Spleen (tissue), 11 donors: ENCODE data around the gene TTC7B. TPM values are rescaled to one million over a fixed set of nuclear protein-coding genes. Genes with fewer than 3 reads are reported as not detected.

ENCODE experiments used
- DNase-seq: peaks from one replicate; pipeline ENCODE4 v3.0.0-alpha.2; 2020
- H3K27ac ChIP-seq, 8 donors: fragments of 200-600 bp; sonication (generic) in 7 of 8; 1 replicate in 4 of 8; 2 replicates in 4 of 8; pipeline versions ENCODE4 v1.5.0 to v1.8.0; 2016 to 2021; ENCODE audit warnings: inconsistent platforms in 4 of 8, mild to moderate bottlenecking in 4 of 8, moderate library complexity in 1 of 8
- H3K27me3 ChIP-seq, 7 donors: fragments of 200-600 bp; sonication (generic) in 6 of 7; replicated peaks in 1 of 7; 1 replicate in 4 of 7; 2 replicates in 3 of 7; pipeline versions ENCODE4 v1.5.0 to v1.8.0; 2016 to 2021; ENCODE audit warnings: inconsistent platforms in 3 of 7, mild to moderate bottlenecking in 1 of 7
- H3K36me3 ChIP-seq, 6 donors: fragments of 200-600 bp; sonication (generic) in 5 of 6; 1 replicate in 4 of 6; 2 replicates in 2 of 6; pipeline versions ENCODE4 v1.5.0 to v1.8.0; 2016 to 2021; ENCODE audit warnings: inconsistent platforms in 2 of 6
- H3K4me1 ChIP-seq, 6 donors: fragments of 200-600 bp; sonication (generic) in 5 of 6; 1 replicate in 3 of 6; 2 replicates in 3 of 6; pipeline versions ENCODE4 v1.5.0 to v1.8.0; 2016 to 2021; ENCODE audit warnings: inconsistent platforms in 3 of 6
- H3K4me3 ChIP-seq, 8 donors: fragments of 200-600 bp; sonication (generic) in 7 of 8; 1 replicate in 4 of 8; 2 replicates in 4 of 8; pipeline versions ENCODE4 v1.5.0 to v1.8.0; 2016 to 2021; ENCODE audit warnings: inconsistent platforms in 4 of 8, mild to moderate bottlenecking in 4 of 8, moderate library complexity in 2 of 8
- H3K9me3 ChIP-seq, 8 donors: fragments of 200-600 bp; sonication (generic) in 7 of 8; 1 replicate in 4 of 8; 2 replicates in 4 of 8; pipeline versions ENCODE4 v1.5.0 to v1.8.0; 2016 to 2021; ENCODE audit warnings: inconsistent platforms in 4 of 8
- POLR2A ChIP-seq, 3 donors: fragments of 450-650 bp; IDR thresholded peaks; one replicate each; pipeline ENCODE4 v1.5.1; 2017; ENCODE audit warnings: antibody characterized with exemption in 3 of 3, mild to moderate bottlenecking in 1 of 3
- POLR2AphosphoS5 ChIP-seq, 3 donors: sonication (generic); formaldehyde crosslinking; IDR thresholded peaks; one replicate each; pipeline ENCODE4 v1.5.1; 2017; ENCODE audit warnings: antibody characterized with exemption in 3 of 3
- WGBS, 5 donors: extraction: QIAGEN DNeasy Blood & Tissue Kit in 3 of 5; methylation state at CpG; one replicate each; pipeline versions ENCODE4 v1.1.5 to v1.1.7; 2013 to 2018; 5-methylcytosine and 5-hydroxymethylcytosine counted together
- intact Hi-C: fragments of 100-400 bp; cut with DNase I; formaldehyde crosslinking; loops from one replicate; pipeline ENCODE4 v1.15.0; 2023; ENCODE audit warnings: low total_unique reads
- polyA plus RNA-seq, 3 donors: library from polyadenylated mRNA; stranded (reverse); fragments of 200-250 nt; gene quantifications; one replicate each; pipeline ENCODE4 v1.2.1, GENCODE V29; 2013
- total RNA-seq, 7 donors: library from RNA; depleted of rRNA in 3 of 7; stranded (reverse); fragments of >200 nt in 3 of 7; fragmentation: NEBNext Ultra II Directional in 4 of 7; extraction: Animal tissue kit (Norgen Biotek cat#: 25700) in 4 of 7; gene quantifications; one replicate each; pipeline versions ENCODE4 v1.1.0 to v1.2.1, GENCODE V29; 2016 to 2021
- TF ChIP-seq, protein P1 (sequence below), 11 experiments: fragments of 200-600 bp in 7 of 11; fragments of 450-650 bp in 4 of 11; sonication (generic) in 4 of 11; IDR thresholded peaks in 8 of 11; conservative IDR thresholded peaks in 3 of 11; 1 replicate in 7 of 11; 2 replicates in 4 of 11; pipeline versions ENCODE4 v1.4.0 to v1.8.0; 2016 to 2021; ENCODE audit warnings: antibody characterized with exemption in 11 of 11, inconsistent platforms in 4 of 11, mild to moderate bottlenecking in 1 of 11
- donor health status: healthy with polysubstance abuse.
- donor health status: DM: no; HTN: no; CAD: no; lungs with moderate emphysema.
- donor health status: DM: no; HTN: no; CAD: no.
- donor health status: Bipolar disorder and iron deficiency.
- donor health status: healthy.
- donor health status: DM: no; HTN: no; CAD: no.
- donor health status: DM: yes; HTN: yes; CAD: no.

Gene TTC7B
- total and polyA plus RNA-seq, 10 donors, result 6.6 to 98.4 (median 62.6) TPM

DNA sequence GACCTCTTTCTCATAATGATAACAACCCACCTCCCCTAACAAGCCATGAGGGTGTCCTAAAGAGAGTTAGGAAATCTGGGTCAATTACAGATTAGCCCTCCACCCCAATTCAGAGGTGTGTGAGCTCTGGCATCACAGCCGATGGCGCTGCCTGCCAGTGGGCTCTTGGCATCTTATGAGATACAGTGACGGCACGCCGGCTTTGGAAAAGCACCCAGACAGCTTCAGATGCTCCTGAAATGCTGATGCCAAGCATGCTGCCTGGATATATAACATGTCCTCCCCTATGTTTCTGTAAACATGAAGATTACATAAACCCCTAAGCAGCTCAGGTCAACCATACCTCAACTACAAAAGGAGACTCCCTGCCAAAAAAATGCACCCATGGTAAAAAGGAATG is 152.6 kb downstream of the TTC7B start:
- Histone ChIP-seq H3K36me3 (peaks cover 0 to 13% (median 0%) of the 10 kb centered on the region in 6 donors), H3K4me1 (peaks cover 0 to 23% (median 0%) of the 10 kb centered on the region in 6 donors), H3K9me3 (no peaks in the 10 kb centered on the region), H3K27me3 (no peaks in the 10 kb centered on the region), H3K4me3 (no peak overlapping the region), H3K27ac (no peak overlapping the region)
- intact Hi-C loops, result no loop called here
- no peak for TF ChIP-seq POLR2A (IDR thresholded peaks at IDR 0.05)
- no peak for TF ChIP-seq POLR2AphosphoS5 (IDR thresholded peaks at IDR 0.05)
- TF ChIP-seq, protein P1, sequence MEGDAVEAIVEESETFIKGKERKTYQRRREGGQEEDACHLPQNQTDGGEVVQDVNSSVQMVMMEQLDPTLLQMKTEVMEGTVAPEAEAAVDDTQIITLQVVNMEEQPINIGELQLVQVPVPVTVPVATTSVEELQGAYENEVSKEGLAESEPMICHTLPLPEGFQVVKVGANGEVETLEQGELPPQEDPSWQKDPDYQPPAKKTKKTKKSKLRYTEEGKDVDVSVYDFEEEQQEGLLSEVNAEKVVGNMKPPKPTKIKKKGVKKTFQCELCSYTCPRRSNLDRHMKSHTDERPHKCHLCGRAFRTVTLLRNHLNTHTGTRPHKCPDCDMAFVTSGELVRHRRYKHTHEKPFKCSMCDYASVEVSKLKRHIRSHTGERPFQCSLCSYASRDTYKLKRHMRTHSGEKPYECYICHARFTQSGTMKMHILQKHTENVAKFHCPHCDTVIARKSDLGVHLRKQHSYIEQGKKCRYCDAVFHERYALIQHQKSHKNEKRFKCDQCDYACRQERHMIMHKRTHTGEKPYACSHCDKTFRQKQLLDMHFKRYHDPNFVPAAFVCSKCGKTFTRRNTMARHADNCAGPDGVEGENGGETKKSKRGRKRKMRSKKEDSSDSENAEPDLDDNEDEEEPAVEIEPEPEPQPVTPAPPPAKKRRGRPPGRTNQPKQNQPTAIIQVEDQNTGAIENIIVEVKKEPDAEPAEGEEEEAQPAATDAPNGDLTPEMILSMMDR (IDR thresholded peaks at IDR 0.05 in 8 of 11, conservative IDR thresholded peaks at IDR 0.05 in 3 of 11), result no peak
- no peak for DNase-seq
- WGBS, 5 donors, result 94 to 100% (median 99%) methylated on average over 5 of the region's 5 CpGs

DNA sequence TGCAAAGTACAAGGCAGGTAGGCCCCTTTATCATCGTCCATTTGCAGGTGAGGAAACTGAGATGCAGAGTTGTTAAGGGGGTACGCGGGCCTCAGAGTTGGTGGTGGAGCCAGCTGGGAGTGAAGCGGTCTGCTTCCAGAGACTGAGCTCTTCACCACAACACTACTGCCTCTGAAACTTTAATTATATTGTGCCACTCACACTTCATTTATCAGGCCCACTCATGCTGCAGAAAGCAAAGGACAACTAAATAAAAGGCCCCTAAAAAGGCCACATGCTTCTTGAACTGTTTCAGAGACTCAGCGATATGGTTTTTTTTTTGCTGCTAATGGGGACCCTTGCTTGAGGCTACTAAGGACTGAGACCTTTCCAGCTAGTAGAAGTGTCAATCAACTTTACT is 153.1 kb downstream of the TTC7B start:
- intact Hi-C loops, result no loop called here
- Histone ChIP-seq H3K4me1 (peaks cover 0 to 28% (median 0%) of the 10 kb centered on the region in 6 donors), H3K9me3 (no peaks in the 10 kb centered on the region), H3K36me3 (peaks cover 0 to 18% (median 0%) of the 10 kb centered on the region in 6 donors), H3K27me3 (no peaks in the 10 kb centered on the region), H3K4me3 (no peak overlapping the region), H3K27ac (no peak overlapping the region)
- TF ChIP-seq POLR2A (IDR thresholded peaks at IDR 0.05) (no peak), POLR2AphosphoS5 (IDR thresholded peaks at IDR 0.05) (no peak)
- TF ChIP-seq, protein P1 (IDR thresholded peaks at IDR 0.05 in 8 of 11, conservative IDR thresholded peaks at IDR 0.05 in 3 of 11), result no peak
- no peak for DNase-seq
- 87 to 95% (median 93%) methylated on average over 5 of the region's 5 CpGs for WGBS, 5 donors

DNA sequence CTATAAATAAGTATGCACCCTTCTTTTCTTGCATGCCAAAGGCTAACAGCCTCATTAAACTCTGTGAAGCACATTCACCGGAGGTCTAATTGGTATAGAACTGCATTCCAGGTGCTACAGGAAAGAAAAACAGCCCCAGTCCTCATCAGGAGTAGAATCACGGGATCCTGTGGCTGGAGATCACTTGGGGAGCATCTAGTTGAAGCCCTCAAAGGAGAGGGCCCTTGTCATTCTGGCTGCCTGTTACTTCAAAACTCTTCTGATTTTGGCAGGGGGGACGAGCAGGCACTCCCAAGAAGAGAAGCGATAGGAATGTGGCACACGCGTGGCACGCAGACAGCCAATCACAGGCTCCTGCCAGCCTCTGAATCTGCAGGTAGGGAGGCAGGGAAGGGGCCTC is 154.4 kb downstream of the TTC7B start:
- no peak overlapping the region for H3K4me3 ChIP-seq
- H3K27me3 ChIP-seq, result no peaks in the 10 kb centered on the region
- H3K27ac ChIP-seq, result no peak overlapping the region
- H3K4me1 ChIP-seq, result peaks cover 0 to 30% (median 0%) of the 10 kb centered on the region in 6 donors
- no peak for TF ChIP-seq POLR2AphosphoS5 (IDR thresholded peaks at IDR 0.05)
- TF ChIP-seq, protein P1 (IDR thresholded peaks at IDR 0.05 in 8 of 11, conservative IDR thresholded peaks at IDR 0.05 in 3 of 11), result no peak
- no peak for TF ChIP-seq POLR2A (IDR thresholded peaks at IDR 0.05)
- H3K36me3 ChIP-seq, result peaks cover 0 to 31% (median 4%) of the 10 kb centered on the region in 6 donors
- intact Hi-C loops, result no loop called here
- H3K9me3 ChIP-seq, result no peaks in the 10 kb centered on the region
- no peak for DNase-seq
- 83 to 92% (median 89%) methylated on average over 7 of the region's 7 CpGs for WGBS, 5 donors

DNA sequence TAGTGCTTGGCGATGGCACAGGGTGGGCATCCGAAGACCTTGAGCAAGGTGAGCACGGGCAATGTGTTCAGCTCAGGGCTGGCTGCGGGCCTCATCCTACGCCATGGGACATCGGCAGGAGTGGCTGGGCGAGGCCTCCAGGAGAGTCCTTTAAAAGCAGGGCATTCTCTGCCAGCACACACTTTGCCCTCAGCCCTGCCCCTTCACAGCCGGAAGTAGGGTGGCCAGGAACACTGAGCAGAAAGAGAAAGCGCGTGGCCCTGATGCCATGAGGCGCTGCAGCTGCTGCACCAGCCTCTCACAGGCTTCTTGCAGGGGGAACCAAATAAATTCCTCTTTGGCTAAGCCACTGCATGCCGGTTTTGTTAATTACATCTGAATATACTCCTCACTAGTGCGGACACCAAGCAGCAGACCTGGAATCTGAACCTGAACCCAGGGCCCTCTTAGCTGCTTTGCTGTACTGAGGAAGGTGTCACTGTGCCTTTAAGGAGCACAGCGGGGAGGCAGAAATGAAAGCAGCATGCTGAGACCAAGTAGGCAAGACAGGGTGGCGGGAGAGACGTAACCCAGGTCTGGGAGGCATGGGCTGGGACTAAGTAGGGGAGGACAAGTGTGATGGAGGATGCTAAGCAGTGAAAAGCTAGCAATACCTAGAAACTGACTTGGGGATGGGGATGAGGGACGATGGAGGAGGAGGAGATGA is 155.2 kb downstream of the TTC7B start:
- no peak for DNase-seq
- intact Hi-C loops, result no loop called here
- Histone ChIP-seq H3K4me3 (no peak overlapping the region), H3K4me1 (peaks cover 0 to 30% (median 0%) of the 10 kb centered on the region in 6 donors), H3K27me3 (no peaks in the 10 kb centered on the region), H3K9me3 (no peaks in the 10 kb centered on the region), H3K36me3 (peaks cover 0 to 39% (median 11%) of the 10 kb centered on the region in 6 donors), H3K27ac (no peak overlapping the region)
- 76 to 90% (median 86%) methylated on average over 17 of the region's 17 CpGs for WGBS, 5 donors
- TF ChIP-seq, protein P1 (IDR thresholded peaks at IDR 0.05 in 8 of 11, conservative IDR thresholded peaks at IDR 0.05 in 3 of 11), result no peak
- TF ChIP-seq POLR2AphosphoS5 (IDR thresholded peaks at IDR 0.05), result peak in 1 of 3 donors; percentile 24
